Measurements from ENCODE around the gene APPL2.

- TF ChIP-seq CSDC2 (CRISPR knock-in tag; IDR thresholded peaks at IDR 0.05) (no peak), PATZ1 (CRISPR knock-in tag; IDR thresholded peaks at IDR 0.05; ENCODE audit: borderline replicate concordance) (no peak), ISL1 (CRISPR knock-in tag; IDR thresholded peaks at IDR 0.05) (no peak)
These were observed 60.5 kb downstream of the APPL2 start for GRCh38 chr12:105175397-105175990.
